GM19467 (cell line): Measurements from ENCODE around the gene GRHL1.
A peak's percentile ranks its signal among the peaks of the same experiment; 100 is the strongest.
"Not testable (repeated sequence)": the region's sequence is repeated elsewhere in the genome, so short reads cannot be mapped to it uniquely, and the experiment has no call there.

Source experiments
- ATAC-seq: cut with Tn5 transposase; IDR thresholded peaks from one replicate; pipeline ENCODE4 v1.9.1; 2021; ENCODE audit warnings: mild to moderate bottlenecking, moderate library complexity; ENCODE audit not compliant: unreplicated experiment

GRHL1 gene

GRCh38 chr2:9951522-9952285 lies at the start of gene GRHL1:
TSS of gene GRHL1 (plus strand) at chr2:9951693. CDS start at chr2:9951834, 141 bp downstream.
- peak; percentile 95 for ATAC-seq

GRCh38 chr2:9905413-9905812 lies 46.1 kb upstream of the GRHL1 start:
- ATAC-seq: no peak

- no peak for ATAC-seq
Observed at GRCh38 chr2:9907402-9907801, 44.1 kb upstream of the GRHL1 start.

- no peak for ATAC-seq
Observed at GRCh38 chr2:9908639-9909038, 42.9 kb upstream of the GRHL1 start.

- ATAC-seq: no peak
Observed at GRCh38 chr2:9909106-9909505, 42.4 kb upstream of the GRHL1 start.

GRCh38 chr2:9910699-9911098 lies 40.8 kb upstream of the GRHL1 start:
- no peak for ATAC-seq

GRCh38 chr2:9912468-9912867 lies 39.0 kb upstream of the GRHL1 start:
- ATAC-seq: no peak

- peak; percentile 93 for ATAC-seq
Observed at GRCh38 chr2:9914384-9915065, 37.0 kb upstream of the GRHL1 start.

- ATAC-seq: no peak
Observed at GRCh38 chr2:9918275-9918674, 33.2 kb upstream of the GRHL1 start.

- no peak for ATAC-seq
Observed at GRCh38 chr2:9919512-9919911, 32.0 kb upstream of the GRHL1 start.

- not testable (repeated sequence) for ATAC-seq
Observed at GRCh38 chr2:9927020-9927419, 24.5 kb upstream of the GRHL1 start.

- ATAC-seq: no peak
Observed at GRCh38 chr2:9937258-9937657, 14.2 kb upstream of the GRHL1 start.

GRCh38 chr2:9937968-9938367 lies 13.5 kb upstream of the GRHL1 start:
- ATAC-seq: no peak

GRCh38 chr2:9939587-9940485 lies 11.7 kb upstream of the GRHL1 start:
- no peak for ATAC-seq

GRCh38 chr2:9941196-9941995 lies 10.1 kb upstream of the GRHL1 start:
- ATAC-seq: no peak

- ATAC-seq: no peak
Observed at GRCh38 chr2:9941996-9942390, 9.5 kb upstream of the GRHL1 start.

GRCh38 chr2:9944330-9944758 lies 7.1 kb upstream of the GRHL1 start:
- ATAC-seq: no peak

- no peak for ATAC-seq
Observed at GRCh38 chr2:9945596-9945995, 5.9 kb upstream of the GRHL1 start.

- no peak for ATAC-seq
Observed at GRCh38 chr2:9946076-9946475, 5.4 kb upstream of the GRHL1 start.

GRCh38 chr2:9946818-9947217 lies 4.7 kb upstream of the GRHL1 start:
- no peak for ATAC-seq

GRCh38 chr2:9948721-9949120 lies 2.8 kb upstream of the GRHL1 start:
- no peak for ATAC-seq
